GM18502 (cell line): ENCODE results near the gene PTMS.
A peak's percentile ranks its signal among the peaks of the same experiment; 100 is the strongest.

Experiments used
- ATAC-seq: cut with Tn5 transposase; IDR thresholded peaks from one replicate; pipeline ENCODE4 v1.9.1; 2021; ENCODE audit warnings: mild to moderate bottlenecking; ENCODE audit not compliant: unreplicated experiment, poor library complexity

The PTMS gene

DNA sequence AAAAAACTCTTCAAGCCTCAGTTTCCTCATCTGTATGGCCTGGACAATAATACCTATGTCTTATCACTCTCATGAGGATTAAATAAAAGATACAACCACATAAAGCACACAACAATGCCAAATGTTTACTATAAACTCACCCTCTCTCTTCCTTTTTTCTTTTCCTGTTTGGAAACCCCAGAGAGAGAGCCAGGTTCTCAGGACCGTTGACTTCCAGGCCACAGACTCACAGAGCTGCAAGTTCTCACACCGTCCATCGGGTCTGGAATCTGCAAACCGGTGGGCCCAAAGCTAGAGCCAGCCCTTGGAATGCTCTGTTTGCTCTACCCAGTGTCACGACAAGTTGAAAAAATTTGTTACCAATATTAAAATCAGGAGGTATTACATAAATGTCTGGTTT is 18.6 kb downstream of the PTMS start:
- ATAC-seq, result no peak

DNA sequence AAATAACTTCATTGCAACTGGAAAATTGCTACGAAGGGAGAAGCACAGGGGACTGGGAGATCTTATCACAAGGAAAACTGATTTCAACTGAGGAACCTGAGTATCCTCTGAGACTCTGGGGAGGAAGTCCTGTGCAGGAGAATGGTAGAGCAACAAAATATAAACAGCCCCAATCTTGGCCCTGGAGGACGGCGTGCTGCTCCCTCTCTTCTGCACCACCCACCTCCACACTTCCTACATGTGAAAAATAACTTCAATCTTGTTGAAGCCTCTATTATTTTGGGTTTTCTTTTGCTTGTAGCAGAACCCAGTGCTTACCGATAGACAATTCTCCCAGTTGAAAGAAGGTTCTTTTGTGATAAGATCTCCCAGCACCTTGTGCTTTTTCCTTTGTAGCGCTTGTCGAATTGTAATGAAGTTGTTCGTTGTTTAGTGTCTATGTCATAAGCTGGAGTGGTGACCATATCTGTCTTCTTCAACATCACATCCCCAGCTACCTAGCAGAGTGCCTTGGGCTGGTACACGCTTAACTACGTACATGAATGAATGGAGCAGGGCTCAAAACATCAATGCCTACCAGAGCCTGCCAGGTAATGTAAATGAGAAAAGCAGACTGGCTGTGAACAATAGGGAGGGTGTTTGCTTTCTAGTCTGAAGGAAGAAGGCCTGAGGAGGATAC is 20.4 kb downstream of the PTMS start:
- ATAC-seq, result no peak

DNA sequence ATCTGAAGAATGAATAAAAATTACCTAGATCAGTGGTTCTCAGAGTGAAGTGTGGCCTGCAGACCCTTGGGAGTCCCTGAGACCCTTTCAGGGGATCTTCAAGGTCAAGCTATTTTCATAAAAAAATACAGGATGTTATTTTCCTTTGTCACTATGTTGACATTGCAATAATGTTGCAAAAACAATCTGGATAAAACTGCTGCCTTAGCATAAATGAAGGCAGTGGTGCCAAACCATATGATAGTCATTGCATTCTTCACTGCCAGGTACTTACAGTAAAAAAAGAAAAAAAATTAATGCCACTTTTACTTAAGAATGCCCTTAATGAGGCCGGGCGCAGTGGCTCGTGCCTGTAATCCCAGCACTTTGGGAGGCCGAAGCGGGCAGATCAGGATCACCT is 21.1 kb downstream of the PTMS start:
- ATAC-seq, result no peak

DNA sequence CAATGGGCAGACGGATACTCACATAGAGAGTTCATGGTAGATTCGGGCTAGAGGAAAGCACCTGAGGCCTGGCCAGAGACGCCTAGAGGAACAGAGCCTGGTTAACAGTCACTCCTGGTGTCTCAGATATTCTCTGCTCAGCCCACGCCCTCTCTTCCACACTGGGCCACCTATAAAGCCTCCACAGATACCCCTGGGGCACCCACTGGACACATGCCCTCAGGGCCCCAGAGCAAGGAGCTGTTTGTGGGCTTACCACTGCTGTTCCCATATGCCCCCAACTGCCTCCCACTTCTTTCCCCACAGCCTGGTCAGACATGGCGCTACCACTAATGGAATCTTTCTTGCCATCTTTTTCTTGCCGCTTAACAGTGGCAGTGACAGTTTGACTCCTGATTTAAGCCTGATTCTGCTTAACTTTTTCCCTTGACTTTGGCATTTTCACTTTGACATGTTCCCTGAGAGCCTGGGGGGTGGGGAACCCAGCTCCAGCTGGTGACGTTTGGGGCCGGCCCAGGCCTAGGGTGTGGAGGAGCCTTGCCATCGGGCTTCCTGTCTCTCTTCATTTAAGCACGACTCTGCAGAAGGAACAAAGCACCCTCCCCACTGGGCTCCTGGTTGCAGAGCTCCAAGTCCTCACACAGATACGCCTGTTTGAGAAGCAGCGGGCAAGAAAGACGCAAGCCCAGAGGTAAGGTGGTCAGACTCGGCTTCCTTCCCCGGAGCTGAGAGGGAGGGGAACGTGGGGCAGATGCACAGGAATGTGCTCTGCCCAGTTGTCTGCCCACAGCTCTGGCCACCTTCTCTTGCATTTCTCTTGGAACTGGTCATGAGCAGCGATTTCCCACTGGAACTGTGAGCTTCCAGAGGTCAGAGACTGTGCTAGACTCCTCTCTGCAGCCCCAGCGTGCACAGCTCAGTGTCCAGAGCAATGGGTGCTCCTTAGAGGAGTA is 23.1 kb downstream of the PTMS start, which contains the start of gene CD4:
Gene CD4 (plus strand): TSS at position 557 of the 953 bp plus-strand sequence. CDS start 10,611 bp downstream, outside the sequence.
- no peak for ATAC-seq

DNA sequence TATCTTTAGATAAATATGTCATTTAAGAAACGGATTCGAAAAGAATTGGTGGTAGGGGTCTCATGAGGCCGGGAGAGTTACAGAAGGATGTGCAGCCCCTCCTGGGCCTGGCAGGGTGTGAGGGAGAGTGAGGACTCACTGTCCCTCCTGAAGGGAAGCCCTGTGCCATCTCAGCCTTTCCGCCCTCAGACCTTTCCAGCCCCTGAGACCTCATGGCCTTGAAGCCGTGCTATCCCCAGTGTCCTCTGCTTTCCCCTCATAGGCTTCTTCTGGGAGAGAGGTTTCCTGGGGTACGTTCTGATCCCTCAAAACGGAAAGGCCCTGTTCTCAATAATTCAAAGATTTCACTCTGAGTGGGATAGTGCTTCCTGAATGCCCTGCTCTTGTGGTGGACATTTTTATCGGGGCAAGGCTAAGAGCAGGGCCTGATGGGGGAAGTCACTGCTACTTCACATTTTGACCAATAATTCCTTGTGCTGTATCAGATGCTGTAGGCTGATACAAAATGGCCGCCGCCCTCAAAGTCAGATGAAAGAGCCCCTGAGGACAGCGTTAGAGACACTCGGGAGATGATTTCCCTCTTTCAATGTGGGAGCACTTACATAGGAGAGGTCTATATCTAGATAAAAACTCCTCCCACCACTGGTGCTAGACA is 24.5 kb downstream of the PTMS start:
- no peak for ATAC-seq

DNA sequence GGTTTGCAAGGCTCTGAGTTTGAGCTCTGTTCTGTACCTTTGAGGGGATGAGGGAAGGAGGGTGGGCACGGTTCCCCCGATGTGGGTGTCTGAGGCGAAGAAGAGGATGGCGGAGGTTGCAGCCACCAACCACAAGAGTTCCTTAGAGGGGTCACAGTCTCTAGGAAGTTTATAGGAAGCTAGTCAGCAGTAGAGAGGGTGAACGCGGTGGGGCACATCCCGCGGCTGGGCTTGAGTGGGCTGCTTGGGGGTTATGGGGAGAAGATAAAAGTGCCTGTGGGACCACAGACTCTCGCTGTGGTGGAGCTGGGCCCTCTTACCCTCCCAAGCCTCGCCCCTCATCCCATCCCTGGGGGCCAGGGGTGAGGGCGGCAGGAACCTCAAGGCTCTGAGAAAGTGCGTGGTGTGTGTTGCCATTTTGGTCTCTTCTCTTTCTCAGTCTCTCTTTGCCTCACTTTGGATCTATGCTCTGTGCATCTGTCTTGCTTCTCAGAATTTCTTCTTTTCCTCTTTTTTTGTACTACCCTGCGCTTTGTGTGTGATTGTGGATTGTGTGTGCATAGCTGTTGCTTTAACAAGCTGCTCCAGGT is 25.9 kb downstream of the PTMS start:
- ATAC-seq, result no peak

DNA sequence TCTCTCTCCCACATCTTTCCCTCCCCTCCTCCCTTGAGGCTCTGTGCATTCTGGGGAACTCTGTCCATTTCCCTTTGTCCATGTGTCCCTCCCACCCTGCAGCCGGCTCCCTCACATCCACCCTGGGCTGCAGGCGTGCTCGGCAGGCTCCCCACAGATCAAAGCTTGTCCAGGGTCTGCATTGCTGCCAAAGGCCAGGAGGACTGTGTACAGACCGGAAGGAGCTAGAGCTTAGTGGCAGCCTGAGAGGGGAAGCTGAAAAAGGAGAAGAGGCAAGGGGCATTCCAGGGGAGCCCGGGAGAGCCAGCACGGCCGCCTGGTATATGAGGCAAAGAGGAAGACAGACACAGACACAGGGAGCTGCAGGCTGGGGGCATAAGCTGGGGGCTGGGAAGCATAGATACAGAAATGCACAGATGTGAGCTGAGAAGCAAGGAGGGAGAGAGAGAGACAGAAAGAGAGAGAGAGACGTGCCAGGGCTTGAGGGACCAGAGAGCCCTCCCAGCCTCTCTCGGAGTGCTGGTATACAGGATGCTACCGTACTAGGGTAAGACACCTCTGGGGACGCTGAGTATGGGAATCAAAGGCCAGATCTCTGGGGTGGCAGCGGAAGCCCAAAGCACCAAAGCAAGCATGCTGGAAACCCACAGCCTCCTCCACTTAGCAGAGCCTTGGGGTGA is 26.5 kb downstream of the PTMS start:
- ATAC-seq, result peak; percentile 45

DNA sequence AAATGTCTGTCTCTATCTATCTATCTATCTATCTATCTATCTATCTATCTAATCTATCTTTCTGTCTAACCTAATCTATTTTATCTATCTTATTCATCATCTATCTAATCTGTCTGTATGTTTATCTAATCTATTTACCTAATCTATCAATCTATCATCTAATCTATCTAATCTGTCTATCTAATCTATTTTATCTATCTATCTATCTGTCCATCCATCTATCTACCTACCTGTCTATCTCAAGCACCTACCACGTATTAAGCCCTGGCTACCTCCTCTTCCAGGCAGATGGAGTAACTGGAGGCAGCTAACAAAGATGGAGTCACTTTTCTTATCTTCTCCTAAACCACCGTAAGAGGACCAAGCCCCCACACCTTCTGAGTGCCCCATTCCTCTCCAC is 28.9 kb downstream of the PTMS start:
- no peak for ATAC-seq

DNA sequence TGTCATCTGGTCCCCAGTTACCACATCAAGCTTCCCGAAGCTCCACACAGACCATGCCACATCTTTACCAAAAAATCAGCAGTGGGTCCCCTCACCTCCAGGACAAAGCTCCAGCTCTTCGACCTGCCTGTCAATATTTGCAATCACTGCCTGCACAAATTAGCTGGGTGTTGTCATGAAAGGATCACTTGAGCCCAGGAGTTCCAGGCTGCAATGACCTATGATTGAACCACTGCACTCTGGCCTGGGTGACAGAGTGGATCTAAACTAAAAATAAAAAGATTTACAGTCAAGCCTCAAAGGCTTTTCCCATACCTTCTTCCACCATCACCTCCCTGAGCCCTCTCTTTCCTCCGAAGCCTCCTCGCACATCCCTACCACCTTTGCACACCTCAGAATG is 30.4 kb downstream of the PTMS start:
- no peak for ATAC-seq

DNA sequence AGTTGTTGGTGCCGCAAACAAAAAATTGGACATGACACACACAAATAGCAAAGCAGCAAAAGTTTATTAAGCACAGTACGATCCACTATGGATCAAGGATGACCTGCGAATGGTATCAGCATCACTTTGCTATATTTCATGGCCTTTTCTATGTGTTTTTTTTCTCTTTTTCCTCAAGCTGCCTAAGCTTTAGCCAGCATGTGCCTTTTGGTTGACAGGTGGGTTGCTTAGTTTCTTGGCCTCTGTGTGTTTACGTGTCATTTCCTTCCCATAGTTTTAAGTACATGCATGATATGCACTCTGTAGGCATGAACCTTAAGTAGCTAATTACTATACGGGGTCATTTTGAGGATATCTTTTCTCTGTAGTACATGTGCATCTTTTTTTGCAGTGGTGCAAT is 33.0 kb downstream of the PTMS start:
- ATAC-seq, result no peak

DNA sequence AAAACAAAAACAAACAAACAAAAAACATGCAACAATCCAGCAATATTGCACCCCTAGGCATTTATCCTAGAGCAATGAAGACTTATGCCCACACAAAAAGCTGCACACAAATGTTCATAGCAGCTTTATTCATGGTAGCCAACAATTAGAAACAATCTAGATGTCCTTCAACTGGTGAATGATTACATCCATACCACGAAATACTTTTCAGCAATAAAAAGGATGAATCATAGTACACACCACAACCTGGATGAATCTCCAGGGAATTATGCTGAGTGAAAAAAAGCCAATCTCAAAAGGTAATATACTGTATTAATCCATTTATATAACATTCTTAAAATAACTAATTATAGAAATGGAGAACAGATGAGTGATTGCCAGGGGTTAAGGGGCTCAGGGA is 41.0 kb downstream of the PTMS start:
- no peak for ATAC-seq

DNA sequence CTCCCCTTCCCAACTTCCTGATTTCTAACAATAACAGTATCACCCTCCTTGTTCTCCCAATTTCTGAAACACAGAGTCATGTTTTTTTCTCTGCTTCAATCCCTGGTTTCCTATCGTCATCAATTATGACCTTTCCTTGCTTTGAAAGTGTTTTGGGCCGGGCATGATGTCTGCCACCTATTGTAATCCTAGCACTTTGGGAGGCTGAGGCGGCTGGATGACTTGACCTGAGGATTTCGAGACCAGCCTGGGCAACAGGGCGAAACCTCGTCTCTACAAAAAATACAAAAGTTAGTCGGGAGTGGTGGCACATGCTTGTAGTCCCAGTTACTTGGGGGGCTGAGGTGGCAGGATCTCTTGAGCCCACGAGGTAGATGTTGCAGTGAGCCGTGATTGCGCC is 42.9 kb downstream of the PTMS start:
- no peak for ATAC-seq

DNA sequence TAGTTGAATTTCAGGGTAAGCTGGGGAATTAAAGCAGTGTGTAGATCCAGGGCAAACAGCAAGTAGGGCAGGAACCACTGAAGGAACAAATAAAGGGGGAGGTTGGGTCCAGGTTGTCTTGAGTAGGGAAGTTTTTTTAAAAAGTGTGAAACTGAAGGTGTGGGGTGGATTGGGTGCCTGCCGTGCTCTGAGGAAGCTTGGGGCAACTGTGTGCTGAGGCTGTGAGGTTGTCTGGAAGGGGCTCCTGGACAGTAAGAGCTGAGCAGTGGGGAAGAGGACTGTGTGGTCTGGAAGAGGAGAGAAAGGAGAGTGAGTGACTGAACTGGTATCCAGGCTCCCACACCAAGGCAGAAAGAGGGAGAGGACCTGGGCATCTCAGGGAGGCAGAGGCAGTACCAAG is 44.6 kb downstream of the PTMS start:
- ATAC-seq, result no peak

DNA sequence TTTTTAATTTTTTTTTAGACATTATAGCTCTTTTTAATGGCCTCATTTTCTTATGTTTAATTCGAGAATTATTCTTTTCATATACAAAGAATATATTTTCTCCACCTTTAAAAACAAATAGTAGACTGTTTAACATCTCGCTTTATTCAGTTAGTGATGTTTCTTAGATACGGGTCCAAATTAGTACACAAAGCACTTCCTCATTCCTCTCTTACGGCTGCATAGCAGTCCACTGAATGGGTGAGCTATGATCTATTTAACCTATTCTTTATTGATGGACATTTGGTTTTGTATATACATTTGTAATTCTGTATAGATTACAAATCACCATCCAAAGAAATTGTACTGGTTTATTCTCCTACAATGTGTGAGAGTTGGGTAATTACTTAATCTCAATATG is 47.2 kb downstream of the PTMS start:
- no peak for ATAC-seq

DNA sequence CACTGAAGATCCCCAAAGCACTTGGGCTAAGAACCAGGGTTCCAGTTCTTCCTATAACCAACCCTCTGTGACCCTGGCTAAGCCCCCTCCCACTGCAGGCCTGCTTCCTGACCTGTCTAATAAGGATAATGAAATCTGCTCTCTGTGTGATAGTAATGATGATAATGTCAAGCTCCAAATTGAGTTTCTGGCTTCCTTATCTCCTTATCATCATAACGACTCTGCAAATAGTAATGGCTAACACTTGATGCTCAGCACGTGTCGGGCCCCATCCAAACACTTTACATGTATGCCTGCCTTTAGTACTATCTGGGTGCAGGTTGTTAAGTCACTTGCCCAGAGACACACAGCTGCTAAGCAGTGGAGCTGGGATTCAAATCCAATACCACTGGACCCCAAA is 50.4 kb downstream of the PTMS start:
- ATAC-seq, result no peak

DNA sequence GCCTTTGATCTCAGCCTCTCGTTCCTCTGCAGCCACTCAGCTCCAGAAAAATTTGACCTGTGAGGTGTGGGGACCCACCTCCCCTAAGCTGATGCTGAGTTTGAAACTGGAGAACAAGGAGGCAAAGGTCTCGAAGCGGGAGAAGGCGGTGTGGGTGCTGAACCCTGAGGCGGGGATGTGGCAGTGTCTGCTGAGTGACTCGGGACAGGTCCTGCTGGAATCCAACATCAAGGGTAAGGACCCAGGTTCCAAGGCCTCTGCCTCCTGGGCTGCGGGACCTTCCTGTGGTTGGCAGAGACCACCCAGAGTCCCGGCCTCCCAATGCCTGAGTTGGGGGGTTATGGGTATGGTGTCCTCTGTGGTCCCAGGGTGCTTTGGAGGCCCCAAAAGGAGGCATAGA is 50.9 kb downstream of the PTMS start:
- ATAC-seq, result no peak

DNA sequence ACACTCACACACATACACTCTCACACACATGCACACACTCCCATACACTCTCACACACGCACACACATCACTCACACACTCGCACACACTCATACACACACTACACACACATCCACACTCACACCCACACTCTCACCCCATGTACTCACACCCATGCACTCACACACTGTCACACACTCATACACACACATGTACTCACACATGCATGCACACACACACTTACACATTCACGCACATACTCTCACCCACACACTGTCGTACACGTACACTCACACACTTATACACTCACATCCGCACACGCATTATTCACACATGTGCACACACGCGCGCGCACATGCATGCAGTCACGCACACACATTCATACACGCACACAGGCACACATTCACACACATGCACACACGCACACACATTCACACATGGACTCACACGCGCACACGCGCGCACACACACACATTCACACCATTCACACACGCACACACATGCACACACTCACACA is 51.5 kb downstream of the PTMS start:
- no peak for ATAC-seq

DNA sequence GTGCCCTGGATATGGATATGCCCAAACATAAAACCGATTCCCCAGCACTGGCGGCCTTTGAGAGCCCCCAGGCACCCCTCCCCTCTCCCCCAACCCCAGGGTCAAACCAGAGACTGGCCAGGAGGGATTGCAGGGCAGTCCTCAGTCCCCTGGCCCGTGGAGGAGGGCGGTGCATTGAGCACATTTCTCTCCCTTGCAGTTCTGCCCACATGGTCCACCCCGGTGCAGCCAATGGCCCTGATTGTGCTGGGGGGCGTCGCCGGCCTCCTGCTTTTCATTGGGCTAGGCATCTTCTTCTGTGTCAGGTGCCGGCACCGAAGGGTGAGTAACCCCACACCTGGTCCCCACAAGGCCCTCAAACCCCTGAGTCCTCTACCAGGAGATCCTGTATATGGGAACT is 52.1 kb downstream of the PTMS start:
- no peak for ATAC-seq

DNA sequence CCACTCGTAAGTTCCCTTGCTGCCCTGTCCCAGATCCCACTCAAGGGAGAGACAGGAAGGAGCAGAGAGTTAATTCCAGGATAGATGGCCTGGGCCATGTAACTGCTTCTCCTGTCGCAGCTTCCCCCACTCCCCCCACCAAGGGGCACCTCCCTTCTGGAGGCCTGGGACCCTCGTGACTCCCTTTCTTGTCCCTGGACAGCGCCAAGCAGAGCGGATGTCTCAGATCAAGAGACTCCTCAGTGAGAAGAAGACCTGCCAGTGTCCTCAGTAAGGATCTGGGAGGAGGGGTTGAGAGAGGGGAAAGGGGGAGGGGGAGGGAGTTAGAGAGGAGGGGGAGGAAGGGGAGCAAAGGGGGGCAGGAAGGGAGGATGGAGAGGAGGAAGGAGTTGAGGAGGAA is 52.5 kb downstream of the PTMS start:
- no peak for ATAC-seq
